Endometrial microvascular endothelial cells (primary cell): Measurements from ENCODE around the gene ABCG5. TPM values are rescaled to one million over a fixed set of nuclear protein-coding genes. Genes with fewer than 3 reads are reported as not detected.

Experiments
- in situ Hi-C: cut with HindIII; loops from 2 replicates; pipeline ENCODE4 v1.10.0; 2017; ENCODE audit warnings: low sequenced_read_pairs, low pct_unique_long_range_greater_than_20kb; ENCODE audit errors: inconsistent ontology term
- total RNA-seq: library from RNA; depleted of rRNA; stranded (reverse); fragments of >200 nt; gene quantifications from one replicate; pipeline ENCODE4 v1.2.3, GENCODE V29; 2015; ENCODE audit errors: inconsistent ontology term

ABCG5 gene
- total RNA-seq = not detected

GRCh38 chr2:43838560-43839267 lies at the start of gene ABCG5, which contains the start of gene ABCG8:
ABCG5 (minus strand) TSS chr2:43838839; CDS start chr2:43838679, 160 bp downstream.
ABCG8 (plus strand) TSS chr2:43838971; CDS start chr2:43839054, 83 bp downstream.
- in situ Hi-C loops = no loop called here

- in situ Hi-C loops = no loop called here
These were observed 48.5 kb upstream of the ABCG5 start for GRCh38 chr2:43887176-43887575.

- in situ Hi-C loops = no loop called here
These were observed 46.5 kb upstream of the ABCG5 start for GRCh38 chr2:43885132-43885632.

- in situ Hi-C loops = no loop called here
These were observed 46.0 kb upstream of the ABCG5 start for GRCh38 chr2:43884689-43885088.

- in situ Hi-C loops = no loop called here
These were observed 43.7 kb upstream of the ABCG5 start for GRCh38 chr2:43882312-43882711.

- in situ Hi-C loops = no loop called here
These were observed 42.3 kb upstream of the ABCG5 start for GRCh38 chr2:43880952-43881351.

GRCh38 chr2:43880471-43880870 lies 41.8 kb upstream of the ABCG5 start:
- in situ Hi-C loops = no loop called here

GRCh38 chr2:43879261-43879660 lies 40.6 kb upstream of the ABCG5 start:
- in situ Hi-C loops = no loop called here

- in situ Hi-C loops = no loop called here
These were observed 39.3 kb upstream of the ABCG5 start for GRCh38 chr2:43877782-43878464.

- in situ Hi-C loops = no loop called here
These were observed 36.3 kb upstream of the ABCG5 start for GRCh38 chr2:43874776-43875451.

- in situ Hi-C loops = no loop called here
These were observed 33.5 kb upstream of the ABCG5 start for GRCh38 chr2:43872151-43872550.

GRCh38 chr2:43855292-43855691 lies 16.7 kb upstream of the ABCG5 start:
- in situ Hi-C loops = no loop called here

GRCh38 chr2:43854671-43855070 lies 16.0 kb upstream of the ABCG5 start:
- in situ Hi-C loops = no loop called here

- in situ Hi-C loops = no loop called here
These were observed 14.8 kb upstream of the ABCG5 start for GRCh38 chr2:43853141-43854081.

- in situ Hi-C loops = no loop called here
These were observed 13.6 kb upstream of the ABCG5 start for GRCh38 chr2:43852196-43852730.

- in situ Hi-C loops = no loop called here
These were observed 12.7 kb upstream of the ABCG5 start for GRCh38 chr2:43851011-43851980.

- in situ Hi-C loops = no loop called here
These were observed 9.6 kb upstream of the ABCG5 start for GRCh38 chr2:43848214-43848613.
